ENCODE data around the gene ZNF554.

DNA sequence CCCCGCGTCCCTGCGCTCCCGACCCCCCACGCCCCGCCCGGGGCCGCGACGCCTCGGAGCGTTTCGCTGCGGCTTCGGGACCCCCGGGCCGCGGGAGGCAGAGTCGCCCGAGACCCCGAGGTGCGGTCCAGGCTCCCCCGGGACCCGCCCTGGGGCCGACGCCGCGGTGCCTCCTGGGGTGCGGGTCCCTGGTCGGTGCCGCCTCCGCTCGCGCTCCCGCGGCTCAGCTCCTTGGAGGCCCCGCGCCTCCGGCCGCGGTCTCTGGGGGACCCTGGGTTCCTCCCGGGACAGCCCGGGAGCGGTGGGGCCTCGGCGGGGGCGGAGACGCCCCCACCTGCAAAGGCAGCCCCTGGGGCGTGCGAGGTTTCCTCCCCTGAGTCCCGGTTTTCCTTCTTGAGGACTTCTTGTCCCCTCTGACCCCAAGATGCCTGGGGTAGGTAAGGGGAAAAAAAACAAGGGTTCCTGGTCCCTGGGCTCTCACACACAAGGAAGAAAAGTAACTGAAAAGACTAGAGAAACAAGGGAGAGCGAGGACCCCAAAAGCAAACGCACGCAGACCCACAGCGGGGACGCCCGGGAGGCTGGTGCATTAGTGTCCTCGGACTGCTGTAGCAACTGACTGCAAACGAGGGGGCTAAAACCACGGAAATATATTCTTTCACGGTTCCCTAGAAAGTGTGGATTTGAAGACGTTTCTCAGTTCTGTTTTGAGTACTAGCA is 22.3 kb downstream of the ZNF554 start:
- TF ChIP-seq, protein P1, sequence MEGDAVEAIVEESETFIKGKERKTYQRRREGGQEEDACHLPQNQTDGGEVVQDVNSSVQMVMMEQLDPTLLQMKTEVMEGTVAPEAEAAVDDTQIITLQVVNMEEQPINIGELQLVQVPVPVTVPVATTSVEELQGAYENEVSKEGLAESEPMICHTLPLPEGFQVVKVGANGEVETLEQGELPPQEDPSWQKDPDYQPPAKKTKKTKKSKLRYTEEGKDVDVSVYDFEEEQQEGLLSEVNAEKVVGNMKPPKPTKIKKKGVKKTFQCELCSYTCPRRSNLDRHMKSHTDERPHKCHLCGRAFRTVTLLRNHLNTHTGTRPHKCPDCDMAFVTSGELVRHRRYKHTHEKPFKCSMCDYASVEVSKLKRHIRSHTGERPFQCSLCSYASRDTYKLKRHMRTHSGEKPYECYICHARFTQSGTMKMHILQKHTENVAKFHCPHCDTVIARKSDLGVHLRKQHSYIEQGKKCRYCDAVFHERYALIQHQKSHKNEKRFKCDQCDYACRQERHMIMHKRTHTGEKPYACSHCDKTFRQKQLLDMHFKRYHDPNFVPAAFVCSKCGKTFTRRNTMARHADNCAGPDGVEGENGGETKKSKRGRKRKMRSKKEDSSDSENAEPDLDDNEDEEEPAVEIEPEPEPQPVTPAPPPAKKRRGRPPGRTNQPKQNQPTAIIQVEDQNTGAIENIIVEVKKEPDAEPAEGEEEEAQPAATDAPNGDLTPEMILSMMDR (IDR thresholded peaks at IDR 0.05): no peak
- TF ChIP-seq POLR2A (IDR thresholded peaks at IDR 0.05): no peak
